ENCODE measurements around the gene DIAPH3.
"Not testable (repeated sequence)": the region's sequence is repeated elsewhere in the genome, so short reads cannot be mapped to it uniquely, and the experiment has no call there.

Gene DIAPH3

DNA sequence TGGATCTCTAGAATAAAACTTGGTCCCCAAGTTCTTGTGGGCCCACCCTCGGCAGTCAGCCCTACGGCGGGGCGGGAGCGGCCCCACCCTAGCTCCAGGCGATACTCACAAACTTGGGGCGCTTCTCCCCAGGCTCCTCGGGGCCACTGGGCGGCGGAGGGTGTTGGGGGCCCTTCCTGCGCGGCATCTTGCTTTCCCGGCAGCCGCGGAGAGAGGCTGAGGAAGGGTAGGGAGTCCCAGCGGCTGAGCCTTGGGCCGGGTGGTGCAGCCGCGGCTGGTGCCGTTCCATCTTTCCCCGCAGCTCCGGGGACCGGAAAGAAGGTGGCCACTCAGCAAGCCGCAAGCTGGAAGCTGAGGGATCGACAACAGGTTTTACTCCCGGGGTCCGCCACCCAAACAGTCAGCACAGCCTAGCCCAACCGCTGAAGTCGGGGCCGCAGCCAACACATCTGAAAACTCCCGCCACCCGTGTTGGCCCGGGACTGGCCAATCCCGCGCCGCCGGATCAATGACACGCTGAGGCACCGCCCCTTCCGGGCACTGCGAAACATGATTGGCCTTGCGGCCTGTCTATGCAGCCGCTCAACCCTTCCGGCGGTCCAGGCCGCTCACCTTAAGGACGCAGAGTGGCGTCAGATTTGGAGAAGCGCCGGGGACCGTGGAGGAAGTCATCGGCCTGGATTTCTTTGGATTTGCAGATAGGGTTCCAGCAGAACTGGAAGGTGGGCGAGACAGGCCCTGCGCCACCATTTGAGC lies at the start of gene DIAPH3:
DIAPH3 (minus strand) TSS at position 451 of the 756 bp plus-strand sequence; CDS start at position 289, 162 bp downstream.
- peak; percentile 52 for FAIRE-seq

GRCh38 chr13:60213236-60213744 lies 49.6 kb upstream of the DIAPH3 start:
- DNase-seq (ENCODE audit: insufficient read length, low spot score) (no peak), FAIRE-seq (no peak)

More for the DNA sequence above, at the start of gene DIAPH3:
- DNase-seq (ENCODE audit: insufficient read length, low spot score): peak; percentile 85

GRCh38 chr13:60211548-60211947 lies 47.8 kb upstream of the DIAPH3 start:
- FAIRE-seq (no peak), DNase-seq (ENCODE audit: insufficient read length, low spot score) (no peak)

DNA sequence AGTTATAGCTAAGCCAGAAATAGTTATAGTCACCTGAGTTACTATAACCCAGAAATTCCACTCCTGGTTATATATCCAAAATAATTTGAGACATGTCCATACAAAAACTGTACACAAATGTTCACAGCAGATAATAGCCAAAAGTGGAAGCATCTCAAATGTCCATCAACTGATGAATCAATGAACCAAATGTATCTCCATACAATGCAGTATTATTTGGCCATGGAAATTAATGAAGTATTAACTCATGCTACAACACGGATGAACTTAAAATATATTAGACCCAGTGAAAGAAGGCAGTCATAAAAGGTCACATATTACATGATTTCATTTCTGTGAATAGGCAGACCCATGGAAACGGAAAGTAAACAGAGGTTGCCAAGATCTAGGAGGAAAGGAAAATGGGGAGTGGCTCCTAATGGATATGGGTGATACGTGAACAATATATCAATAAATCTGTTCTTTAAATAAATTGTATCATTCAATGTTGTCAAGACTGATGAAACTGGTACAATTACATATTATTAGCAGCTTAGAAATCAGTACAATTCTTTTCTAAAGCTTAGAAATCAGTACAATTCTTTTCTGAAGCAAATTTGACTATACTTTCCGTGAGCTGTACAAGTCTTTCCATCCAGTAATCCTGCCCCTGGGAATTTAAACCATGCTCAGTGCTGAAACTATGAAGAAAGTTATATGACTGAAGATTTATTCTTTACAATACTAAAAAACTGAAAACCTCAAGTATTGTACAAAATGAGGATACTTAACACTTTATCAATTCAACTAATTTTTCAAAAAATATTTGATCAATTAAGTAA lies 47.0 kb upstream of the DIAPH3 start:
- FAIRE-seq (no peak), DNase-seq (ENCODE audit: insufficient read length, low spot score) (no peak)

DNA sequence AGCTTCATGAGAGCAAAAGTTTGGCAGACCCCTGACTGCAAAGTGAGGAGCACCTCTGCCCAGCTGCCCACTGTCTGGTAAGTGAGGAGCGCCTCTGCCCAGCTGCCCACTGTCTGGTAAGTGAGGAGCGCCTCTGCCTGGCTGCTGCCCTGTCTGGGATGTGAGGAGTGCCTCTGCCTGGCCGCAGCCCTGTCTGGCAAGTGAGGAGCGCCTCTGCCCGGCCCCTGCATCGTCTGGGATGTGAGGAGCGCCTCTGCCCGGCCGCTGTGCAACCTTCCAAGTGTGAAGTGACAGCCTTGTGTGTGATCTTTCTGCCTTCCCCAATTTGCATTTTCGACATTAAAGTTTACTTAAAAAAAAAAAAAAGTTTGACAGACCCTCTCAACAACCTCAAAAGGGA lies 41.8 kb upstream of the DIAPH3 start:
- FAIRE-seq; DNase-seq (ENCODE audit: insufficient read length, low spot score): not testable (repeated sequence)

GRCh38 chr13:60201286-60201685 lies 37.6 kb upstream of the DIAPH3 start:
- DNase-seq (ENCODE audit: insufficient read length, low spot score): no peak
- FAIRE-seq: no peak

DNA sequence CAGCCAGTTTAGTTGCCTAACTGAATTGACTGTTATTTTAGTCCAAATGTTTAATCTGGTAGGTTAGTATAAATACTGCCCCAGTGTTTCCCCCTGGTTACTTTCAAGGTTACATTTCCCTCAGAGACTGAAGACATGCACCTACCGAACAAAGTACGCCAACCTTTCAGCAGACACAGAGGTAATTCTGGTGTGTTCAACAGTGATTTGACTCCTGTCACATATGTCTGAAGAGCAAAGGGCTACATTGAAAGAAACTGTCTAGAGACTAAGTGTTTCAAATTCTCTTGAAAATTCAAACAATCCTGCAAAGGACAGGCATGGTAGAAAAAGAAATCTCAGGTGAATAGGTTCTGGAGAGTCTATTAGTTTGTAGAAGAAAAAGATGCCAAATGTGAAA lies 32.2 kb upstream of the DIAPH3 start:
- FAIRE-seq; DNase-seq (ENCODE audit: insufficient read length, low spot score): not testable (repeated sequence)

DNA sequence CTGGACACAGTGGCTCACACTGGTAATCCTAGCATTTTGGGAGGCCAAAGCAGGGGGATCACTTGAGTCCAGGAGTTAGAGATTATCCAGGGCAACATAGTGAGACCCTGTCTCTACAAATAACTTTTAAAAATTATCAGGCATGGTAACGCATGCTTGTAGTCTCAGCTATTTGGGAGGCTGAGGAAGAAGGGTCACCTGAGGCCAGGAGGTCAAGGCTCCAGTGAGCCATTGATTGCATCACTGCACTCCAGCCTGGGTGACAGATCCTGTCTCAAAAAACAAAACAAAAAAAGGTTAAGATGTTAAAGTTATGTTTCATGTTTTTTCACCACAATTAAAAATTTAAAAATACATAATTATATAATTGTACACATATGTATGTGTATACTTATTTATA lies 19.2 kb upstream of the DIAPH3 start:
- no peak for FAIRE-seq

DNA sequence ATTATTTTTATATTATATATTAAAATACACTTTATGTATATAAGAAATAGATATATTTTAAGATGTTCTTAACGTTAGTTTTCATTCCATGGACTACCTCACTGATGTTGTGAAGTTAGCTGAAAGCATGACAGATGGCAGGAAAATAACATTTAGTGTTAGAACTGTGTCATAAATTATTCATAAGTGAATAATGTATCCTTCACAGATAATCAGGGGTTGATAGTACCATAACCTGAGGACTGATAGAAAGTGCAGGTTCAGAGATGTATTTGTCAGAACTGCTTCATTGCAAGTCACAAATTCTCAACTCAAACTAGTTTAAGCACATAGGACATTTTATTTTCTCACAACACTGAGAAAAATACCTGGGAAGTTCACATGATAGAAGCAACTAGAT lies 14.6 kb upstream of the DIAPH3 start:
- no peak for FAIRE-seq
- DNase-seq (ENCODE audit: insufficient read length, low spot score): no peak

More for the DNA sequence above, 19.2 kb upstream of the DIAPH3 start:
- no peak for DNase-seq (ENCODE audit: insufficient read length, low spot score)

DNA sequence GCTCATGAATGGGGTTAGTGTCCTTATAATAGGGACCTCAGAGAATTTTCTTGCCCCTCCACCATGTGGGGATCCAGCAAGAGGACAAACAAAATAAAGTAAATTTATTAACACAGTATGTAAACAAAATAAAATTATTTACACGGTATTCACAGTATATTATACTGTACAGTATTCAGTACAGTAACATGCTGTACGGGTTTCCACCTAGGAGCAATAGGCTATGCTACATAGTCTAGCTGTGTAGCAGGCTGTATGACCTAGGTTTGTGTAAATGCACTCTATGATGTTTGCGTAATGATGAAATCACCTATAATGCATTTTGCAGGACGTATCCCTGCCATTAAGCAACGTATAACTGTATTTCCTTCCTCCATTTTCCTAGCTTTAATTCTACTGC lies 11.8 kb upstream of the DIAPH3 start:
- FAIRE-seq (no peak), DNase-seq (ENCODE audit: insufficient read length, low spot score) (no peak)

GRCh38 chr13:60174113-60174512 lies 10.4 kb upstream of the DIAPH3 start:
- no peak for FAIRE-seq
- no peak for DNase-seq (ENCODE audit: insufficient read length, low spot score)

GRCh38 chr13:60172111-60172510 lies 8.4 kb upstream of the DIAPH3 start:
- DNase-seq (ENCODE audit: insufficient read length, low spot score) (no peak), FAIRE-seq (no peak)

- FAIRE-seq: no peak
- DNase-seq (ENCODE audit: insufficient read length, low spot score): no peak
These were observed 6.7 kb upstream of the DIAPH3 start for GRCh38 chr13:60170414-60170813.

DNA sequence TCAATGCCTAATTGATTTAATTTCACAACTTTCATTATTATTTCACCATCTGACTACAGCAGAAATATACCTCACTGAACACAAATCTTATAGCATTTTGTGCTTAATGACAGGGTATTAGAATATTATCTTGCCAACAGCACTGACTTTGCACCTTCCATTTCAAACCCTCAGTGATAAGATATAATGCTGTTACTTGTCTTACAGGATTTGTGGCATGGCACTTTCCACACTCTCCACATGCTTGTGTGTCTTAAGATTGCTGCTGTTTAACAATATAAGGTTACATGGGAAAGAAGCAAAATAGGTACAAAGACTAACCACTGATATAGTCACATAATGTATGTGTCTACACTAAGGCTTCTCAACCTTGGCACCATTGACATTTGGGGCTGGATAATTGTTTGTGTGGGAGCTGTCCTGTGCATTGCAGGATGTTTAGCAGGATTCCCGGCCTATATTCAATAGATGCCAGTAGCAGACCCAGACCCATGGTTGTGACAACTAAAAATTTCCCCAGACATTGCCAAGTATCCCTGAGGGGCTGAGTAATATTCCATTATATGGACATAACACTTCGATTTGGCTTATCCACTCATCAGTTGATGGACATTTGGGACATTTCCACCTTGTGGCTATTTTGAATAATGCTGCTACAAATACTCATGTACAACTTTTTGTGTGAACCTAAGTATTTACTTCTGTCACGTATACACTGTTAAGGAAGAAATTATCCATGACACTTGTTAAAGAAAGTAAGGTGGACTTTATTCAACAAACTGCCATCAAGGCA lies 5.7 kb upstream of the DIAPH3 start:
- DNase-seq (ENCODE audit: insufficient read length, low spot score): no peak
- no peak for FAIRE-seq

DNA sequence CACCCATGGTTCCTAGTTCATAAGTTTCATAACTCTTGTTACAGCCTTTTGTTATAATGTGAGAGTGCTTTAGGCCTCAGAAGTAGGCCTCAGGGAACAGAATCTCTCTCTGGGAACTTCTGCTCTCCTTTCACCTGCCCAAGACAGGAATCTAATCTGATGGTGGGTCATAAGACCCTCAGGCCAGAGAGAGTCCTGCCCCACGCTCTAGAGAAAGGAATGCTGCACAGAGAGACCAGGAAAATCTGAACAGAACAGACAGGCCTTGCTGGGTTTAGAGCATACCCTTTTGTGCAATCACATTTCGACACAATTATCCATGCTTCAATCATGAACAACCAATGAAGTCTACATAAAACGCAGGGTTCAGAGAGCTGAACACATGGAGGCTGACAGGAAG lies 3.4 kb upstream of the DIAPH3 start:
- FAIRE-seq: no peak

DNA sequence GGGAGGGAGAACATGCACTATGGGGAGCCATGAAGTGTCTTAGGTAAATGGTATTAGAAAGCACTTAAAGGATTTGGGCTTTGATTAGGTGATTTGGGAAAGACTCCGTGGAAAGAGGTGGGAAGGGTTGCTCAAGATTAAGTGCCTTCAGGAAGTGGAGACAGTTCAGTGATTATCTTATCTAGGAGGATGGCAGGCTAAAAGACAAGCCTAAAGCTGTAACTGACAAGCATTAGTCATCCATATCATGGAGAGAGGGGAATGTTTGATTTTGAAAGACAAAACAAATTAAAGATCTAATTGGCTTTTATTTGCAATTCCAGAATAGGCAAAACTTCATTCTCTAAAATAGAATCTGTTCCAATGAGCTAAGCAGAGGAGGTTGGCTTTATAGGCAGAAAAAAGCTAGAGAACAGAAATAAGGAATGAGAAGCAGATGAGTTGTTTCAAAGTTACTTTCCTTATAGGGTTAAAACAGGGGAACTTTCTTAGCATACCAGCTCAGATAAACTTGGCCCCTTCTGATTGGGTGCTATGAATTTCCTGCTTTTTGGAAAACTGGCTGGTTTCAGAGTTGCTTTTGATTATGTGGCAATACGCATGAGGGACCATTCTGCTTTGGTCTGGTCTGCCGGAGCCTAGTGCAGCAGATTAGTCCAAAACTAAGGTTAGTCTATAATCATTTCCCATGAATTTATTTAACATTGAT lies 1.8 kb upstream of the DIAPH3 start:
- FAIRE-seq (no peak), DNase-seq (ENCODE audit: insufficient read length, low spot score) (no peak)

More for the DNA sequence above, 3.4 kb upstream of the DIAPH3 start:
- no peak for DNase-seq (ENCODE audit: insufficient read length, low spot score)

DNA sequence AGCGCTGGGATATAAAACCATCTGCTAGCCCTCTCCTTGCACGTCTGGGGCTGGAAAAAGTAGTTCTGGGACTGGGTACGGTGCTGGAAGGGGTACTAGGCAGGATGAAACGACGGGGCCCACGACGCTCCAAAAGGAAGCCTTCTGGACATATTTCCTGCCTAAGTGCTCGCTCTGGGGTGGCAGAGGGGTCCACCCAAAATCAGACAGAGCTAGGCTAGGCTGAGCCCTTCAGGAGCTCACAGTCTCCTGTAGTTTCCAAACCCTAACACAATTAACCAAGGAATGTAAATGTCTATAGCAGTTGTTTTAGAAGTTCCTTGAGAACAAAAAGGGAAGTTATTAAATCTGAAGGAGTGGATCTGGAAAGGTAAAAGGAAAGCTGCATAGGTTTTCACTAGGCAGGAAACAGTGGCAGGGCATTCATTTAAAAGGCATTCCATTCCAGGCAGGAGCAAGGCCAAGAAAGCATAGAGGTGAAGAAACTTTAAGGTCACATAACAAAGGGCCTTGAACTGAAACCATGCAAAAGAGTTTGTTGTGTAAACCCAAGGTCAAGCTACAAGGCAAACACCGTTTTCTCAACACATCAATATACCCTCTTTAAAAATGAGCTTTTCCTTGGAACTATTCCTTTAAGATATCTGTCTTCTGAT lies 634 bp upstream of the DIAPH3 start:
- DNase-seq (ENCODE audit: insufficient read length, low spot score): no peak
- FAIRE-seq: no peak

DNA sequence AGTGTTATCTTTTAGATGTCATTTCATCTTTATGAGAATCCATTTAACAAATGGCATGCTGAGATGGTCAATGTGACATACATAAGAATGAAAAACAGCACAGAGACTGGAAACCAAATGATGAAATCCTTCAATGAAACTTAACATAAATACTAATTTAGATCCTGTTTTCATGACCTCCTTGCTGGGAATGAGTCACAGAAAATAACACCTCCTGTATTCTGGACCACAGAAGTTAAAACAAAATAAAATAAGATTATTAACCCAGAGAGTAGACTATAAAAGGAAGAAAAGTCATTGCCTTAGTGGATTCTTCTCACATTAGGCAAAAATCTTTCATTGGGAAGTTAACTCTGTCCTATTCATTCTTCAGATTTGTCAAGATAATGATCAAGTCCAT lies 1.6 kb downstream of the DIAPH3 start:
- no peak for FAIRE-seq
- DNase-seq (ENCODE audit: insufficient read length, low spot score): no peak

DNA sequence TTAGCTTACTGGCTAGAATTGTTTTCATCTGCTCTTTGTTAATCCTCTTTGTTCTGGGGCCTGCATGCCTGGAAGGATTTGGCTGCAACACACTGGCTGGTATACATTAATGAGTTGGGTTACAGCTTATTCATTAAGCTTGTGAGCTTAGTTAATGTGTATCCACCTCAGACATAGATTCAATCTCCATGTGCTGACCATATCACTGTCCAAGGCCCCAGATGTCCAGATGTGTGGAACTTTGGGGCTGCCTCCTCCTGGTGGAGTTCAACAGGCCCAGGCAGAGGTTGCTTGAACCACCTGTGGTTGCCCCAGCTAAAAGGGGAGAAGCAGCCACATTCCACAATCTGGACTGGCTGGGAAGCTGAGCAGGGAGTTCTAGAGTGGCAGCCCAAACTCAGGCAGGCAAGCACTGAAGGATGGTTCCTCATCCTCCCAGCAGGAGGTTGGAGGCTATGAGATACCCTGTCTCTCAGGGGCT lies 5.4 kb downstream of the DIAPH3 start:
- DNase-seq (ENCODE audit: insufficient read length, low spot score): no peak
- no peak for FAIRE-seq

DNA sequence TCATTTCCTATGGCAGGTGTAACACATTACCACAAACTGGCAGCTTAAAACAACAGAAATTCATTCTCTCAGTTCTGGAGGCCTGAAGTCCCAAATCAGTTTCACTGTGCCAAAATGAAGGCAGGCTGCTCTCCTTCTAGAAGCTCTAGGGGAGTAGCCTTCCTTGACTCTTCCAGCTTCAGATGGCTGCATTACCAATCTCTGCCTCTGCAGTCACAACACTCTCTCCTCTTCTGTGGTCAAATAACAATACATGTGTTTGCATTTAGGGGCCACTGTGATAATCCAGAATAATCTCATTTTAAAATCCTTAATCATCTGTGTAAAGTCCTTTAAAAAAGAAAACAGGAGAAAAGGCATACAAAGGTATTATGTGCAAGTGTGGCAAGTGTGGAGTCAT lies 7.8 kb downstream of the DIAPH3 start:
- DNase-seq (ENCODE audit: insufficient read length, low spot score): no peak
- FAIRE-seq: no peak

All from HTR-8/SVneo (cell line).